HepG2 (cell line): Measurements from ENCODE around the gene ABCD4. TPM values are rescaled to one million over a fixed set of nuclear protein-coding genes. Genes with fewer than 3 reads are reported as not detected.

ENCODE experiments used
- ATAC-seq: fragments of 200-7000 bp; cut with Tn5 transposase; 3 replicates; pipeline ENCODE4 v1.9.1; 2020; ENCODE audit warnings: mild to moderate bottlenecking, moderate library complexity
- BruUV-seq: library from RNA; stranded (reverse); fragments of 400-500 nt; replicated peaks from 2 replicates; lab custom pipeline; 2021; lab: Mats Ljungman, UMichigan
- CTCF ChIA-PET: fragments of 300-600 bp; formaldehyde crosslinking; extraction: SDS; loops from one replicate; lab custom pipeline; 2021; ENCODE audit warnings: low total read pairs, inconsistent platforms, low intra/inter-chr PET ratio; lab: Yijun Ruan, JAX
- POLR2A ChIA-PET: fragments of 350-600 bp; sonication (Branson Sonifier 250); formaldehyde crosslinking; loops from one replicate; lab custom pipeline; 2020; ENCODE audit warnings: antibody characterized with exemption, inconsistent platforms; lab: Yijun Ruan, JAX
- DNase-seq: peaks from one replicate; pipeline ENCODE4 v3.0.0-alpha.2; 2015; ENCODE audit warnings: low spot score
- FAIRE-seq: peaks from 3 replicates; lab custom pipeline; 2011; peaks lifted over from hg19 to GRCh38; lab: Jason Lieb, UNC
- H2AFZ ChIP-seq: one replicate; pipeline ENCODE4 v1.6.1; 2011; ENCODE audit warnings: low read length, inconsistent platforms
- H3K27ac ChIP-seq: fragments of 300-600 bp; 3 replicates; pipeline ENCODE4 v1.8.0; 2011; ENCODE audit warnings: mixed run types, mild to moderate bottlenecking, mixed read lengths, low read length, inconsistent platforms; ENCODE audit not compliant: insufficient read depth; ENCODE audit errors: extremely low read length
- H3K27me3 ChIP-seq, 2 experiments: fragments of 200-600 bp in 1 of 2; 2 replicates in 1 of 2; 3 replicates in 1 of 2; pipeline versions ENCODE4 v1.6.0 to v1.8.0; 2011; ENCODE audit warnings: low read length in 2 of 2, mild to moderate bottlenecking in 2 of 2, moderate library complexity in 2 of 2, inconsistent platforms in 1 of 2; ENCODE audit not compliant: insufficient read depth in 2 of 2, control insufficient read depth in 1 of 2
- H3K36me3 ChIP-seq, 2 experiments: fragments of 200-600 bp in 1 of 2; replicated peaks in 1 of 2; 2 replicates in 1 of 2; 3 replicates in 1 of 2; pipeline versions ENCODE4 v1.5.1 to v1.8.0; 2011; ENCODE audit warnings: low read length in 2 of 2, inconsistent platforms in 1 of 2; ENCODE audit not compliant: insufficient read depth in 2 of 2, control insufficient read depth in 1 of 2
- H3K4me1 ChIP-seq: 2 replicates; pipeline ENCODE4 v1.5.1; 2012; ENCODE audit warnings: low read length, inconsistent platforms; ENCODE audit not compliant: insufficient read depth
- H3K4me2 ChIP-seq: 2 replicates; pipeline ENCODE4 v1.6.0; 2011; ENCODE audit warnings: low read depth, low read length, inconsistent platforms
- H3K4me3 ChIP-seq, 3 experiments: fragments of 200-600 bp in 1 of 3; sonication (generic), shearing (Covaris generic) in 1 of 3; replicated peaks in 1 of 3; 2 replicates each; pipeline ENCODE4 v1.5.1; 2011 to 2016; ENCODE audit warnings: low read length in 3 of 3, inconsistent platforms in 2 of 3, low read depth in 2 of 3, mild to moderate bottlenecking in 2 of 3, control low read depth in 1 of 3, mixed read lengths in 1 of 3; ENCODE audit not compliant: insufficient read depth in 1 of 3
- H3K79me2 ChIP-seq: one replicate; pipeline ENCODE4 v1.6.1; 2011; ENCODE audit warnings: low read length, inconsistent platforms; ENCODE audit not compliant: insufficient read depth
- H3K9ac ChIP-seq: 2 replicates; pipeline ENCODE4 v1.6.0; 2011; ENCODE audit warnings: mild to moderate bottlenecking, low read depth, low read length, inconsistent platforms; ENCODE audit not compliant: insufficient read depth
- H3K9me3 ChIP-seq: 2 replicates; pipeline ENCODE4 v1.5.1; 2012; ENCODE audit warnings: mild to moderate bottlenecking, low read length
- H4K20me1 ChIP-seq: 2 replicates; pipeline ENCODE4 v1.6.0; 2011; ENCODE audit warnings: inconsistent platforms, mild to moderate bottlenecking, low read length, moderate library complexity; ENCODE audit not compliant: insufficient read depth
- ARID3A ChIP-seq: IDR thresholded peaks from 2 replicates; pipeline ENCODE4 v1.6.1; 2012; ENCODE audit warnings: low read depth, low read length, improper control_type of control experiment
- FLYWCH1 ChIP-seq: sonication (generic); formaldehyde crosslinking; IDR thresholded peaks from 2 replicates; pipeline ENCODE4 v1.8.1; 2023; ENCODE audit warnings: mild to moderate bottlenecking, missing genetic modification reagents
- GRHL1 ChIP-seq: sonication (generic); formaldehyde crosslinking; conservative IDR thresholded peaks from 2 replicates; pipeline ENCODE4 v1.8.0; 2022; ENCODE audit warnings: missing genetic modification reagents
- HDAC2 ChIP-seq: sonication (generic); formaldehyde crosslinking; IDR thresholded peaks from 2 replicates; pipeline ENCODE4 v1.4.0; 2020; ENCODE audit warnings: missing genetic modification reagents
- KLF9 ChIP-seq: IDR thresholded peaks from 2 replicates; pipeline ENCODE4 v1.6.1; 2016; ENCODE audit warnings: low read depth
- MIXL1 ChIP-seq: IDR thresholded peaks from 2 replicates; pipeline ENCODE4 v1.6.1; 2016
- MTF2 ChIP-seq: sonication (generic); formaldehyde crosslinking; IDR thresholded peaks from 2 replicates; pipeline ENCODE4 v1.5.0; 2020; ENCODE audit warnings: missing genetic modification reagents, borderline replicate concordance
- NFKB2 ChIP-seq: sonication (generic); formaldehyde crosslinking; IDR thresholded peaks from 2 replicates; pipeline ENCODE4 v1.4.0; 2020; ENCODE audit warnings: missing genetic modification reagents, borderline replicate concordance
- RBAK ChIP-seq: sonication (generic); formaldehyde crosslinking; IDR thresholded peaks from 2 replicates; pipeline ENCODE4 v1.5.1; 2020; ENCODE audit warnings: mild to moderate bottlenecking, missing genetic modification reagents
- RNF2 ChIP-seq: fragments of 450-650 bp; conservative IDR thresholded peaks from 2 replicates; pipeline ENCODE4 v1.6.1; 2016; ENCODE audit warnings: low read depth
- SAP130 ChIP-seq: IDR thresholded peaks from 2 replicates; pipeline ENCODE4 v1.6.1; 2016; ENCODE audit warnings: low read depth
- TFAP4 ChIP-seq: sonication (generic); IDR thresholded peaks from 2 replicates; pipeline ENCODE4 v1.6.1; 2016; ENCODE audit warnings: low read depth, borderline replicate concordance
- ZNF142 ChIP-seq: sonication (generic); formaldehyde crosslinking; IDR thresholded peaks from 2 replicates; pipeline ENCODE4 v1.4.0; 2020; ENCODE audit warnings: missing genetic modification reagents
- ZNF335 ChIP-seq: sonication (generic); formaldehyde crosslinking; IDR thresholded peaks from 2 replicates; pipeline ENCODE4 v1.4.0; 2020; ENCODE audit warnings: missing genetic modification reagents
- ZNF34 ChIP-seq: sonication (generic); formaldehyde crosslinking; IDR thresholded peaks from 2 replicates; pipeline ENCODE4 v1.4.0; 2020; ENCODE audit warnings: mild to moderate bottlenecking, missing genetic modification reagents, borderline replicate concordance
- ZNF547 ChIP-seq: sonication (generic); formaldehyde crosslinking; IDR thresholded peaks from 2 replicates; pipeline ENCODE4 v1.5.1; 2020; ENCODE audit warnings: mild to moderate bottlenecking, missing genetic modification reagents
- ZSCAN31 ChIP-seq: sonication (generic); formaldehyde crosslinking; IDR thresholded peaks from 2 replicates; pipeline ENCODE4 v1.5.0; 2020; ENCODE audit warnings: low read depth, mild to moderate bottlenecking, missing genetic modification reagents
- ZZZ3 ChIP-seq: sonication (generic); formaldehyde crosslinking; IDR thresholded peaks from 2 replicates; pipeline ENCODE4 v1.4.0; 2020; ENCODE audit warnings: missing genetic modification reagents, mild to moderate bottlenecking, borderline replicate concordance
- WGBS: methylation state at CpG from one replicate; pipeline ENCODE4 v1.1.6; 2017; ENCODE audit warnings: low lambda C conversion rate; 5-methylcytosine and 5-hydroxymethylcytosine counted together
- in situ Hi-C: cut with HindIII; loops from 2 replicates; pipeline ENCODE4 v1.10.0; 2017; ENCODE audit warnings: low pct_unique_long_range_greater_than_20kb; ENCODE audit not compliant: extremely low pct_ligation_motif_present
- intact Hi-C: fragments of 100-400 bp; cut with micrococcal nuclease; formaldehyde crosslinking; loops from one replicate; pipeline ENCODE4 v1.10.0; 2022; ENCODE audit not compliant: unreplicated experiment
- polyA plus RNA-seq, 8 experiments: library from polyadenylated mRNA; depleted of rRNA in 3 of 8; stranded (reverse) in 7 of 8; unstranded in 1 of 8; fragments of >200 nt; fragmentation: Illumina TruSeq in 4 of 8; extraction: Trizol in 4 of 8; gene quantifications; 2 replicates each; pipeline versions ENCODE4 v1.2.1 to v1.2.3, GENCODE V29; 2011 to 2016; ENCODE audit warnings: low read depth in 4 of 8, missing spikeins in 1 of 8, mixed read lengths in 1 of 8; ENCODE audit not compliant: insufficient read depth in 1 of 8
- total RNA-seq, 5 experiments: library from RNA; depleted of rRNA; stranded (reverse); fragments of >200 nt; fragmentation: Illumina TruSeq; extraction: Trizol; gene quantifications; 2 replicates each; pipeline ENCODE4 v1.2.3, GENCODE V29; 2016; ENCODE audit warnings: low read depth in 1 of 5

The ABCD4 gene
- total and polyA plus RNA-seq, 2 of the 13 experiments (the other 11 are each of a cell fraction or from before 2014, with no cell fraction given): 47.5 to 50.5 TPM

- intact Hi-C loops (no loop called here), in situ Hi-C loops (no loop called here)
- H3K36me3 ChIP-seq: no peaks in the 10 kb centered on the region
- no peak overlapping the region for H3K4me2 ChIP-seq
- no peak overlapping the region for H3K4me3 ChIP-seq
- WGBS: no CpG with 5 or more reads among the region's 1 CpG
- H4K20me1 ChIP-seq: no peaks in the 10 kb centered on the region
- no peak overlapping the region for H2AFZ ChIP-seq
- no TSS peak for BruUV-seq
- CTCF ChIA-PET: no interaction called here
- ATAC-seq (no peak), DNase-seq (no peak), FAIRE-seq (no peak)
- no peak overlapping the region for H3K9ac ChIP-seq
- no peaks in the 10 kb centered on the region for H3K9me3 ChIP-seq
- no peak overlapping the region for H3K27ac ChIP-seq
- H3K4me1 ChIP-seq: peaks cover 5% of the 10 kb centered on the region; the same call in 1 of the 2 replicates
- H3K27me3 ChIP-seq: peaks cover 3 to 7% of the 10 kb centered on the region in 2 experiments; a peak in 3 of 5 replicates
- H3K79me2 ChIP-seq: no peaks in the 10 kb centered on the region
- POLR2A ChIA-PET: no interaction called here
- TF ChIP-seq RBAK (CRISPR knock-in tag) (no peak), ZNF34 (no peak), NFKB2 (CRISPR knock-in tag) (no peak), ZZZ3 (CRISPR knock-in tag) (no peak), KLF9 (CRISPR knock-in tag) (no peak), GRHL1 (CRISPR knock-in tag) (no peak), ZNF547 (CRISPR knock-in tag) (no peak), HDAC2 (CRISPR knock-in tag) (no peak), TFAP4 (no peak), ZNF142 (CRISPR knock-in tag) (no peak), ZNF335 (CRISPR knock-in tag) (no peak), ARID3A (no peak), SAP130 (CRISPR knock-in tag) (no peak), RNF2 (no peak), FLYWCH1 (CRISPR knock-in tag) (no peak), MIXL1 (no peak), ZSCAN31 (CRISPR knock-in tag) (no peak), MTF2 (CRISPR knock-in tag) (no peak)
These were observed 45.0 kb upstream of the ABCD4 start for GRCh38 chr14:74347795-74348100.
